ENCODE measurements around the gene GP9.
A peak's percentile ranks its signal among the peaks of the same experiment; 100 is the strongest.

GP9 gene

DNA sequence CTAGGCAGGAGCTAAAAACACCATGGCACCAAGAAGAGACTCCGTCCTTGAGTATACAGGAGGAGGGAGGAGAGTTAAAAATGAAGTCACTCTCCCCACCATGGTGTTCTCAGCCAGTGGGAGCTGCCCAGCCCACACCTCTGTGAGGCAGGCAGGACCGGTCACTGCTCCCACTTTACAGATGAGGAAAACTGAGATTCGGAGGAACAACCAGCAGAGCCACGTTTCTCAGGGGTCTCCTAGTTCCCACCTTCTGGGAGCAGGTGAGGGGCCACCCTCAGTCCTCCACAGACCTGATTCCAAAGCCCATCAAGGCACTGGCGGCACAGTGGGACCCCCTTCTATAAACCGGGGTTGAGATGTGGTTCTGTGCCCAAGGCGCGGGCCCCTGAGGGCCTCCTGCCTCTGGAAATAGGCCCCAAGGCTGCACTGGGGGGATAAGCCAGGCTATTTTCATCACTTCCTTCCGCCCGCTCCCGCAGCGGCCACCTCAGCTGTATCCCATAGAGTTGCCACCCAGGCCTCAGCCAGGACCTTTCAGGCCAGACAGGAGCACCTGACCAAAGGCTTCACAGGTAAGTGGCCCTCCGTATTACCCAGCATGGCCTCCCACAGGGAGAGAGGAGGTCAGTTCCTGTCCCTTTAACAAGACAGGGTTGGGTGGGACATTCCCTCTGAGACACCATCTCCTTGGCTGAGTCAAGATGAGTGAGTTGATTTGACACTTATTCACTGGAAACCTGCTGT lies at the start of gene GP9:
TSS of gene GP9 (plus strand) at position 504 of the 747 bp plus-strand sequence. CDS start 961 bp downstream, outside the sequence.
- DNase-seq, result no peak

DNA sequence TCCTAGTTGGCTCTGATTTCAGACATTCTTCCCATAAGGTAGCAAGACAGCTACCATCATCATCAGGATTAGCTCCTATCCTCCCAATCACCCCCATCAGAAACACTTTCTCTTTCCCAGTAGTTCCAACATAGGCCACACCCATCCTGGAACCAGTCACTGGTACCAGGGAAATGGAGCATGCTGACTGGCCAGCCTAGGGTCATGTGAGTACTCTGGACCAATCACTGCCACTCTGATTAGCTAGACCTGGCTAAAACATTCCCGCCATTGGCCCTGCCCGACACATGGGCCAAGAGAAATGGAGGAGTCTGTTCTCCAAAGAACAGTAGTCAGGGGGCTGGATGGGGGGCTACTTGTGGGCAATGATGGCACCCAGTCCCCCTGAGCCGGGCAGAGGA lies 47.1 kb upstream of the GP9 start:
- peak; percentile 19 for DNase-seq

DNA sequence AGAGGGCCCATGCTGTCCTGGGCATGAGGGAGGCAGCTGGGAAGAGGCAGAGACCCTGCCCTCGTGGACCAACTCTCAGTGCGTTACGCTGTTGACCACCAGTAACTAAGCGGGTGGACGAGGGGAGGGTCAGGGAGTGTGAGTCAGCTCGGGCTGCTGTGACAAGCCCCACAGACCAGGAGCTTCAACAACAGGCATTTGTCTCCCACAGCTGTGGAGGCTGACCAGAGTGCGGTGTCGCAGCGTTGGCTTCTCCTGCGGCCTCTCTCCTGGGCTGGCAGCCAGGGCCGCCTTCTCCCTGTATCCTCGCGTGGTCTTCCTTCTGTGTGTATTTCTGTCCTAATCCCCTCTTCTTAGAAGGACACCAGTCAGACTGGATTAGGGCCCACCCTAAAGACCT lies 46.4 kb upstream of the GP9 start:
- DNase-seq, result no peak

GRCh38 chr3:129014793-129015345 lies 45.7 kb upstream of the GP9 start:
- DNase-seq, result no peak

DNA sequence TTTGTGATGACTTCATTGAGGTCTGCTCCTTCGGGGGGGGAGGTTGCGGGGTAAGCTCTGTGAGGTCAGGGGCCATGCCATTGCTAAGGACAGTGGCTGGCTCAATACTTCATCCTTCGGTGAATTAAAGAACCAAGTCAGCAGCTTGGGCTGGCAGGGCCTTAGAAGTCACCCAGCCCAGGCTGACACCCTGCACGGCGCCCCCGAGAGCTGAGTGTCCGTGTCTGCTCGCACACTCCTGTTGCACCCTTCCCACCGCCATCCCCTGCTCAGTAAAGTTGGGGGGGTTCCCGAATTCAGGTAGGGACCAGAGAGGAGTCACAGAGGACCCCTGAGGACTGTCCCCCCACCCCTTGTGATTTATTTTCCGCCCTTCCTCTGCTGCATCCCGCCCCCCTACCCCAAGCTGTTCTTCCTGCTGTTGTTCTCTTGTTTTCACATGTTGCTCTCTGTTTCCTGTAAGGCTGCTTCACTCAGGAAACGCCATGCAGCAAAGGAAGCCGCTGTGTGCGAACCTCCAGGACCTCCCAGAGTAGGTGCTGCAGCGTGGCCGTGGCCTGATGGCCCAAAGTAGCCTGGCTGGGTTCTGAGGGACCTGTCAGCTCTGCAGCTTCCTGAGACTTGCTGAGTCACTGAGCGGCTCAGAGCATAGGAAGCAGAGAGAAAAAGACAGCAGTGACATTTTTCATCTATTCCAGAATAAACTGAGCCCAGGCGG lies 45.0 kb upstream of the GP9 start:
- peak; percentile 65 for DNase-seq

- DNase-seq, result peak; percentile 63
Observed at GRCh38 chr3:129016356-129016719, 44.2 kb upstream of the GP9 start.

DNA sequence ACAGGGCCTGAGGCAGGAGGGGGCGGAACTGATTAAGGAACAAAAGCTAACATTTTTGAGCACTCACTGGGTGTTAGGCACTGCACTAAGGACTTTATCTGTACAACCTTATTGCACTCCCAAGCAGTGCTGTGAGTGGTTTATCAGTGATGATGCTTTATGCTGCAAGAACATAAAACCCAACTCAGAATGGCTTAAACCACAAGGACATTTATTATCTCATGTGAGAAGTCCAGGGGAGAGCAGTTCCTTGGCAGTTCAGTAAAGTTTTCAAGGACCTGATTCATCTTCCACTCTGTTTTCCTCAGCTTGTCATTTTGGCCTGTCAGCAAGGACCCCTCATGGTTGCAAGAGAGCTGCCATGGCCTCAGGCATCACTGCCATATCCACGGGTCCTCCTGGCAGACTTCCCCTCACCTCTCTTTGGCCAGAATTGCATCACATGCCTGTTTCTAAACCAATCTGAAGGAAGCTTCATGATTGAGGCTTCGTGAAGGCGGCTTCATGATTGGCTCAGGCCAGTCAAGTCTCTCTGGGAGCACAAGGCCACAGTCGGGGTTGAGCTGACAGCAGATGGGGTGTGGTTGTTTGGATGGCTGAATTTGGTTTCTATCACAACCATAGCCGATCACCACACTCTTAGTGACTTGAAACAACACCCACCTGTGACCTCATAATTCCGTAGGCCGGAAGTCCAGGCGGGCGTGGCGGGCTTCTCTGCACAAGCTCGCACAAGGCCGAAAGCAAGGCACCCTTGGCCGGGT lies 43.7 kb upstream of the GP9 start:
- DNase-seq, result peak; percentile 24

GRCh38 chr3:129017484-129017899 lies 43.1 kb upstream of the GP9 start:
- DNase-seq, result no peak

DNA sequence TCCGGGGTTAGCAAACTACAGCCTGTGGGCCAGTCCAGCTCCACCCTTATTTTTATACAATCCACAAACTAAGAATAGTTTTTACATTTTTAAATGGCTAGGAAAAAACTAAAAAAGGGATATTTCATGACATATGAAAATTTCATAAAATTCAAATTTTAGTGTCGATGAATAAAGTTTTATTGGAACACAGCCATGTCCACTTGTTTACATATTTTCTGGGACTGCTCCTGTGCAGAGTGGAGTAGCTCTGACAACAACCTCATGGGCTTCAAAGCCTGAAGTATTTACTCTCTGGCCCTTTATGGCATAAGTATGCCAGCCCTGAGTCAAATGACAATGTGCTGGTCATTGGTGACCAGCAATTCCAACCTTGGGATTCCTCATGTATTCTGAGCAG lies 42.3 kb upstream of the GP9 start:
- DNase-seq, result no peak

GRCh38 chr3:129018751-129019150 lies 41.8 kb upstream of the GP9 start:
- no peak for DNase-seq

DNA sequence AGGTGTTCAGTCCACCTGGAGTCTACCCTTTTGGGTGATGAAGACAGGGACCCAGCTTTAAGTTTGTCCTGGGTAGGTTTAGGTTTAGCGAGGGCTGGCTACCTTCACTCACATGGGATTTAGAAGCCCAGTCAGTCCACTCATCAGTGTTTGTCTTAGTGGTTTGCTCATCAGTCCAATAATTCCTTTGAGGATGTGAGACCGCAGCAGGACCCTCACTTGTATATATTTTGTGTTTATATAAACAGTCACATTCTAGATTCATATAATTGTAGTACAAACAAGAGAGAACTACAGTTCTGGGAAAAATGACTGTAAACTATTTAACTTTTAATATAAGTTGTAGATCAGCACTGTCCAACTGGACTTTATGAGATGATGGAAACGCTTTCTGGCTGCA lies 41.3 kb upstream of the GP9 start:
- no peak for DNase-seq

DNA sequence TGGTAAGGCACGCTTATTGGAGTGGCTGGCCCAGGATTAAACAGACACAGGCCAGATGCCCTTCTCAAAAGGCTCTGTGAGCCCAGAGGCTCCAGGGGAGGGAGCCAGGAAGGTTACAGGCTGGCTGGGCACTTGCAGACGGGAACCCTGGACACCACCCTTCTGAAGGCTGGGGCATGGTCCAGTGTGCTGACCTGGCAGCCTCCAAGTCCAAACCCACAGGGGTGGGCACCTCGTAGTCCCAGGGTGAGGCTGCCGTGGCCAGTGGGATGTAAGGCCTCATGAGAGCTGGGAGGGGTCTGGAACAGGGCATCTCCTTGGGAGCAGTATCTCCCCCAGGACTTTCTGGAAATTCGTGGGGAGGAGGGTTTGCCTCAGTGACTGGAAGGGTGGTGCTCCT lies 39.9 kb upstream of the GP9 start:
- DNase-seq, result no peak

- DNase-seq, result no peak
Observed at GRCh38 chr3:129021140-129021551, 39.4 kb upstream of the GP9 start.

- no peak for DNase-seq
Observed at GRCh38 chr3:129022114-129023007, 38.2 kb upstream of the GP9 start.

- no peak for DNase-seq
Observed at GRCh38 chr3:129023008-129023358, 37.6 kb upstream of the GP9 start.

DNA sequence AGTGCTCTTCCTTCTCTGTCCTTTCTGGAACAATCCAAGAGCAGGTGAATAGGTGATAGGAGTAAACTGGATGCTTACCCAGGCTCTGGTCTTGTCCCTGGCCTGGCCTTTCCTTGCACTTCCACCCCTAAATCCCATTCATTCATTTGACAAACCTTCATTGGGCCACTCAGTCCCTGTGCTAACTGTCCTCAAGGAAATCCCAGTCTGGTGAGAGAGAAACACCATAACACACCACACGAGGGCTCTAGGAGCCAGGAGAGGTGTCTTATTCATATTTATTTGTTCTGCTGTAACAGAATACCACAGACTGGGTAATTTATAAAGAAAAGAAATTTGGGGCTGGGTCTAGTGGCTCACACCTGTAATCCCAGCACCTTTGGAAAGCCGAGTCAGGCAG lies 36.7 kb upstream of the GP9 start:
- DNase-seq, result no peak

DNA sequence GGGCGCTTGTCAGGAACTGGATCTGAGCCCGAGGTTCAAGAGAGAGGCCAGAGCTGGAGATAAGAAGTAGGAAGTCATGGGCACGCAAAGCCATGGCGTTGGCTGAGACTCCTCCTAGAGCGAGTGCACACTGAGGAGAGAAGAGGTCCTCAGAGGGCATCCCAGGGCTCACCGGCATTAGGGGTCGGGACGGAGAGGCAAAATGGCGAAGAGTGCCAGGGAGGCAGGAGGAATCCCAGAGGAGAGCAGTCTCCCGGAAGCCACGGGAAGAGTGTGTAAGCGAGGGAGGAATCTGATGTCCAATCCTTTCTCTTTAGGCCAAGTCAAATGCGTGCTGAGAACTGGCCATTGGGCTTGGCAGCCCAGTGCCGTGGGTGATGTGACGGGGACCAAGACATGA lies 35.5 kb upstream of the GP9 start:
- DNase-seq, result no peak

DNA sequence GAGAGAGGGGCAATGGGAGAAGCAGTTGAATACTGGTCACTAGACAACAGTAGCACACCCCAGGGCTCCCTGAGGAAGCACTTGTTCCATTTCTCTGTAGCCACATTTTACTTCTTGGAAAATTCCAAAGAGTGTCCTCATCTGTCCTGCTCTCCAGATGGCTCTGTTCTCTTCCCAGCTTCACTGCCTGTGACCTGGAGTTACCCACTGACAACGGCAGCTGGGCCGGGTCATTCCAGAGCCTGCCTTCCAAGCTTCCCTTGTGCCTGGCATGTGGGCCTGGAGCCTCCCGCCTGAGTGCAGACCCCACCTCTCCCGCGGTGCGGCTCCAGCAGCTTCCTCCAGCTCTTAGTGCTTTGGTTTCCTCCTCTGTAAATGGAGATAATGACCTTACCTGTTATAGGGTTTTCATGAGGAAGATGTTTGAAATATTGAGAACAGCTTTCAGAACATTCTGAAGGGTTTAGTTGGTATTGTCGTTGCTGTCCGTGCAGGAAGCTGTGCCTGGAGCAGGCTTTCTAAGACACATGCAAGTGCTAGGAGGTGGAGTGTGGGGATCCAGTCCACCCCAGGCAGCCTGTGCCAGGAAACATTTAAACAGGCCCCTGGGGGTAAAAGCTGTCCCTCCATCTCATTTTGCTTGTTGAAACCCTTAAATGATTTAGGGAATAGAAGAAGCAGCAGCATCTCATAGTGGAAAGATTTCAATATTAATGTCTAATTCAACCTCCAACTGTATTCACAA lies 34.7 kb upstream of the GP9 start:
- DNase-seq, result no peak

DNA sequence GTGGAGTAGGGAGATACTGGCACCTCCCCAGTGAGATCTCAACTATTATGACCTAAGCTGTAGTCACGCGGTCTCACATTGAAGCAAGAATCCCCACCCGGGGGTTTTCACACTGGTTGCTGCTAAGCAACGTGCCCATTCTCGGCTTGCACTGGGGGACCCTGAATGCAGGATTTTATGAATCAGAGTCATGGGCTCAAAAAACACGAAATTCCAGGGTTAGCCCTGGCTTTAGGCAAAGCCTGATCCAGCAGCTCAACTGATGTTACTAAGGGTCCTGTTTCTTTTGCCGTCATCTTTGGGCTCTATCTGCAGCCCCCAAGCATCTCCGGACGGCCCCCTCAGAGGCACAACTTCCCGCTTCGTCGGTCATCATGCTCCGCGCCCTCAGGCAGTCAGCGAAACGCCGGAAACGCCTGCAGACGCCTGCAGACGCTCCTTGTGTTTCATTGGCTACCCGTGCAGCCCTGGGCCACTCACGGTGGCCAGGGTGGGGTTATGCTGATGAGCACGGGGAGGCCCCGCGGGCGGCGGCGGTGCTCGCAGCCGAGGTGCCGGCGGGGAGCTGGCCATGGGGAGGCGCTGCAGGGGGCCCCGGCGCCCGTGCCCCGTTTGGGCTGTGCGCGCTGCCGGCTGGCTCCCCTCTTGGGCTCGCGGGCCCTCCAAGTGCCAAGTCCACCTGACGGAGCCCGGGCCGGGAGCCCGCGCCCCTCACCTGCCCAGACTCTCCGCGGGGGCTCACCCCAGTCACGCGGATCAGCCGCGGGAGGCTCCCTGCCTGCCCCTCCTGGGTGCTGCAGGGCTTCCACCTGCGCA lies 33.6 kb upstream of the GP9 start:
- peak; percentile 94 for DNase-seq

- no peak for DNase-seq
Observed at GRCh38 chr3:129027544-129027880, 33.1 kb upstream of the GP9 start.

DNA sequence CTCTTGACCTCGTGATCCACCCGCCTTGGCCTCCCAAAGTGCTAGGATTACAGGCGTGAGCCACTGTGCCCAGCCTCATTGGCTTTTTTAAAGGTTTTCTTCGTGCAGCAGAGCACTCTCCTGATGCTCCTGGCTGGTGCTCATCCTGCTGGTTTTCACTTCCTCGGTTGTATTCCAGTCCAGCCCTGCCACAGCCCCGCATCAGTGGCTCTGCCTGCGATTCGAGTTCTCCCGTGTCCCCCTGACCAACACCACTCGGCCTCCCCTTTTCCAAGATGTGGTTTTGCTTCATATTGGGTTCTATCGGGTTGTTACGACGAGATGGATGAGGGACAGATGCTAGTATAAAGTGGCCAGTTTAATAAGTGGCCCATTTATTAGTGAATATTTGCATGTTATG lies 31.7 kb upstream of the GP9 start:
- DNase-seq, result no peak

Data from activated CD4-positive, alpha-beta T cell treated with anti-CD3 and anti-CD28 coated beads, Interleukin-2, Interleukin-6, amounts not matched to agents 100 ng/mL and 50 ng/mL, durations not matched to agents 16 hours and 8 hours (primary cell).